GM13977 (cell line): ENCODE measurements around the gene KDM5C.

Experiments
- DNase-seq: peaks from one replicate; pipeline ENCODE4 v3.0.0; 2012; ENCODE audit warnings: low spot score
- in situ Hi-C: fragments of 300-500 bp; cut with MboI; formaldehyde crosslinking; loops from one replicate; pipeline ENCODE4 v1.12.0; 2022; ENCODE audit warnings: low sequenced_read_pairs, low pct_unique_long_range_greater_than_20kb, mixed read lengths, inconsistent platforms; ENCODE audit not compliant: unreplicated experiment
- TF ChIP-seq, protein P1 (sequence below): IDR thresholded peaks from 2 replicates; pipeline ENCODE4 v1.5.1; 2012; ENCODE audit warnings: mild to moderate bottlenecking, control low read depth; ENCODE audit not compliant: insufficient read depth; ENCODE audit errors: extremely low read depth, missing control alignments

KDM5C gene

DNA sequence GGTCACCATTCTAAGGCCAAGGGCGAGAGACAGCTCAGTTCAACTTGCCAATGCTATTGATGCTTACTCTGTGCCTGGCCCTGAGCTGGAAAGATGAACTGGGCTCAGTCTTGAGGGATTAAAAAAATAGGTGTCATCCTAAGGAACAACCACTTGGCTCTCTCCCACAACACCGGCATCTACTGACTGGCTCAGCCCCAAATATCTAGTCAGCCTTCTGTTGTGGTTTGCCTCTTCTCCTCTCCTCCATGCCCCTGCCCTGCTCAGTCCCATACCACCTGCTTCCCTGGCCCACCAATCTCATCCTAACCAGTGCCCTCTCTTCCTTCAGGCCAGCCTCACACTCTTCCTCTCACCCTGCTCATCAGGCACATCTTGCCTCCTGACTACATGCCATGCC lies 29.6 kb downstream of the KDM5C start:
- TF ChIP-seq, protein P1, sequence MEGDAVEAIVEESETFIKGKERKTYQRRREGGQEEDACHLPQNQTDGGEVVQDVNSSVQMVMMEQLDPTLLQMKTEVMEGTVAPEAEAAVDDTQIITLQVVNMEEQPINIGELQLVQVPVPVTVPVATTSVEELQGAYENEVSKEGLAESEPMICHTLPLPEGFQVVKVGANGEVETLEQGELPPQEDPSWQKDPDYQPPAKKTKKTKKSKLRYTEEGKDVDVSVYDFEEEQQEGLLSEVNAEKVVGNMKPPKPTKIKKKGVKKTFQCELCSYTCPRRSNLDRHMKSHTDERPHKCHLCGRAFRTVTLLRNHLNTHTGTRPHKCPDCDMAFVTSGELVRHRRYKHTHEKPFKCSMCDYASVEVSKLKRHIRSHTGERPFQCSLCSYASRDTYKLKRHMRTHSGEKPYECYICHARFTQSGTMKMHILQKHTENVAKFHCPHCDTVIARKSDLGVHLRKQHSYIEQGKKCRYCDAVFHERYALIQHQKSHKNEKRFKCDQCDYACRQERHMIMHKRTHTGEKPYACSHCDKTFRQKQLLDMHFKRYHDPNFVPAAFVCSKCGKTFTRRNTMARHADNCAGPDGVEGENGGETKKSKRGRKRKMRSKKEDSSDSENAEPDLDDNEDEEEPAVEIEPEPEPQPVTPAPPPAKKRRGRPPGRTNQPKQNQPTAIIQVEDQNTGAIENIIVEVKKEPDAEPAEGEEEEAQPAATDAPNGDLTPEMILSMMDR = no peak
- in situ Hi-C loops = no loop called here
- no peak for DNase-seq

DNA sequence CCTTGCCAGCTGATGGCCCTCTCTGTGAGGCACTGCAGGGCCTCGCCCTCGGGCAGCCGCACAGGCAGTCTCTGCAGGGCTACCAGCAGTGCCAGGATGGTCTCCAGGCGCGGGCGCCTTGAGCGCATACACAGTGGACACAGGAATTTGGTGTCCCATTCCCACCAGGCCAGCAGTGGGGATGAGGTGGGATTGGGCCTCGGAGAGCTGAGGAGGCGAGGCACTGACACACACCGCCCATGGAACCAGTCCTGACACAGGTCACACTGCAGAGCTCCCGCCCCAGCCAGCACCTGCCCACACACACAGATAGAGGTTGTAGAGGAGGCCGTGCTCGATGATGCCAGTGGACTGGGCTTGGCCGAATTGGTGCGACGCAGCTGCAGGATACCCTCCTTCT lies 30.7 kb downstream of the KDM5C start:
- in situ Hi-C loops = no loop called here
- DNase-seq = no peak
- TF ChIP-seq, protein P1 = no peak

DNA sequence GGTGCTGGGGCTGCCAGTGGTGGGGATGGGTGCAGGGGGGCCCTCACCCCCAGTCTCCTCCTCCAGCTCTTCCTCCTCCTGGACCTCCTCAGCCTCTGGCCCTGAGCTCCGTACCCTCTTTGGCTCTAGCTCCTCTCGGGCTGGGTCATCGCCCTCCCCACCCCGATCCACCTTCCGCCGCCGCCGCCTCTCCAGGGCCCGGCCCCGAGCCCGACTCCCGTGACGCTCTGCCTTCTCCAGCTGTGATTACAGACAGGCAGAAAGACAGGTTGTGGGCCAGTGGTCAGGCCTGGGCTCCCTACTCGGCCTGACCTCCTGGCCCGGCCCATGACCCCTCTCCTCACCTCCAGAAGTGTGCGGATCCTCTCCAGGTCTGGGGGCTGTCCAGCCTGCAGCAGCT lies 31.9 kb downstream of the KDM5C start:
- in situ Hi-C loops = no loop called here
- TF ChIP-seq, protein P1 = no peak
- DNase-seq = no peak

DNA sequence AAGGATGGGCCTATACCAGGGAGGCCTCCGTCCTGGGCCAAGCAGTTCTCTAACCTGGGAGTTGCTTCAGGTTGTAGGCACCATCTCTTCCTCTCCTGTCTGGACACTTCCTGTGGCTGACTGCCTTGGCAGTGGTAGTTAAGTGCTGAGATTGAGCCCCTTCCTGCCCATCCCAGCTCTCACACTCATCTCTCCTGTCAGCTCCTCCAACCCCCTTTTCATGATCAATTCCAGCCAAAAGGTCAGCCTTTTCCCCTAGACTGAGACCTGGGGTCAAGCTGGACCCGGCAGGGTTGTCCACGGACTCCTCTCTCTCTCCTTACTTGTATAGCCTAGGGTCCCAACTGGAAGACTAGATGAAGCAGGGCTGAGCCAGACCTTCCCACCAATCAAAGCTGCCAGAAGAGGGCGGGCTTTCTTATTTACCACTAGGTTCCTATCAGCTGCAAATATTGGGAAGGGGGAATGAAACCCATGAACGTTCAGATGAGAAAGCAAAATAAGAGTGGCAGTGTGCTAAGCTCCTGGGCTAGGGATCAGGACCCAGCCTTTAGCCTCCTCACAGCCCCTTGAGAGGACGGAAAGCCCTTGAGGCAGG lies 34.5 kb downstream of the KDM5C start:
- no peak for DNase-seq
- TF ChIP-seq, protein P1 = peak; percentile 40
- in situ Hi-C loops = no loop called here

DNA sequence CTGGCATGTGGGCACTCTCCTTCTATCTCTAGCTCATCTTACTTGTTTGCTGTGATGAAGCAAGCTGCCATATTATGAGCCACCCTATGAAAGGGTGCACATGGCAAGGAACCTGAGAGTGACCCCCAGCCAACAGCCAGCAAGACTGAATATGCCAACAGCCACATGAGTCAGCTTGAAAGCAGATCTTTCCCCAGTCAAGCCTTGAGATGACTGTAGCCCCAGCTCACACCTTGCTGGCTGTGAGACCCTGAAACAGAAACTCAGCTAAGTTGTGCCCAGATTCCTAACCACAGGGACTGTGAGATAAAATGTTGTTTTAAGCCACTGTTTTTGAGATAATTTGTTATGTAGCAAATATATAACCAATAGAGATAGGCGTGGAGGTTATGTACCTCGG lies 36.2 kb downstream of the KDM5C start:
- DNase-seq = no peak
- TF ChIP-seq, protein P1 = no peak
- in situ Hi-C loops = no loop called here

DNA sequence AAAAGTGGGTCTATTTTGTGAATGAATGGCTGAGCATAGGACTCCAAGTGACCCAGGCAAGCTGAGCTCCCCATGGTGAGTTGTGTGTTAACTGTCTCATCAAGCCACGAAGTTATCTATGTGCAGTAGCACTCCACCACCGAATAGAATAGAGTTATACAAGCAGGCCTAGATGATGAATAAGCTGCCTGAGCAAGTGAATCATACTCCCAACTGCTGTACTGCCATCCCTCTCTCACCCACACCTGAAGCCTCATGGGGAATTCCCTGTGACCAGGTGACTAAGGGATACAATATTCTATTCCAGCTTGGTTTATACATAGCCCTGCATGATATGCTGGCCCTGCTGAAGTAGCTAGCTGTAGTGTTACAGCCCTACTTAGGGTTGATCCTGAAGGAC lies 38.7 kb downstream of the KDM5C start:
- TF ChIP-seq, protein P1 = no peak

DNA sequence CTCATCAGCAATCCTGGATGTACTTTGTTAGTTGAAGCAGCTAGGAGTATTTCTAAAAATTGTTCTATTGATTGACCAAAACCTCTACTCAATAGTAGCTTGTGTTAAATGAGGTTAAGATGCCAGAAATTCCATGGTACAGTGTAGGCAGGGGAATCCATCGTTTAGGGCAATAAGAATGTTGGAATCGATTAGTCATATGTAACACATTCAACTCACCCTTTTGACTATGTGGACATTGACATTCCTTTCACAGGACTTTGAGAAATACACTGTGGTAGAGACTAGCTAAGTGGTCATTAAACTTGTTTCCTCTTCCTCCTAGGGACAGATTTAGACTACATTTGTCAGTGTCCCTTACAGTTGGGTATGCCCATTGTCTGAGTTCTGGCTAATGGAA lies 40.2 kb downstream of the KDM5C start:
- TF ChIP-seq, protein P1 = no peak
- DNase-seq = no peak
- in situ Hi-C loops = no loop called here

More for the DNA sequence above, 38.7 kb downstream of the KDM5C start:
- no peak for DNase-seq
- in situ Hi-C loops = no loop called here
